HG03103 (cell line): ENCODE results near the gene RGS19.

ENCODE experiments used
- ATAC-seq: cut with Tn5 transposase; IDR thresholded peaks from one replicate; pipeline ENCODE4 v1.9.1; 2021; ENCODE audit warnings: low read depth; ENCODE audit not compliant: unreplicated experiment

The RGS19 gene

GRCh38 chr20:64037498-64038213, 41.7 kb downstream of the RGS19 start:
- ATAC-seq, result no peak

- ATAC-seq, result no peak
These were observed 42.2 kb downstream of the RGS19 start for GRCh38 chr20:64037199-64037497.

DNA sequence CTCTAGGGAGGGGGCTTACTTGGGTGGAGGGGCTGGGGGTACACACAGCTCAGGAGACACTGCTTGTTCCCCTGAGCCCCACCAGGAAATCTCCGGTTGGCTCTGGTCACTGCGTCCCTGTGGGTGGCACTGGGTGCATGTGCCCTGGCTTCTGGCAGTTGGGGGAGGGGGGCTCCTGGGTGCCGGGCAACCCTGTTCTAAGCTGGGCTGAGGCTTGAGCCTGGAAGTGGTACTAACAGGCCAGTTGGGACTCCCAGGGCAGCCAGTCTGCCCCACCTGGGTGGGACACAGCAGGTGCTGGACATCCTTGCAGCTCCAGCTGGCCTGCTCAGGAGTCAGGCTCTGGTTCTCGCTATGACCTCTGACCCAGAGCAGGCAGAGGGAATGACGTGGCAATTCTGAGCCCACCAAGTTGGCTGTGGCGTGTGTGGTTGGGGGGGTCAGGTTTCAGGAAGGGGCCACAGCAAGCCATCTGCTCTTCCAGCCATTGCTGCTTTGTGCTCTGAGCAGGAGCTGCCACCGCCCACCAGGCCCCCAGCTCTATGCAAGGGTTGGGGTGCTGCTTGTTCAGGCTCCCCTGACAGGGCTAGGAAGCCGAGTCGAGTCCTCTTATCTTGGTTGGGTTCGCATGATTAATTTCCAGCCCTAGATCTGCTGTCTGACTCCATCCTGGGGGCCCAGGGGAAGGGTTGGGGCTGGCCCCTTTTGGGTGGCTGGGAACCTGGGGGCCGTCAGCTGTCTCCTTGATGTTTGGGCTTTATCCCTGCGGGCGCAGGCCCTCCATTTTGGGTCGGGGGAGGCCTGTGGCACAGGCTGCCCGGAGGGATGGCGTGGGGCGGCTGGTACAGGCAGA, 42.7 kb downstream of the RGS19 start:
- no peak for ATAC-seq

DNA sequence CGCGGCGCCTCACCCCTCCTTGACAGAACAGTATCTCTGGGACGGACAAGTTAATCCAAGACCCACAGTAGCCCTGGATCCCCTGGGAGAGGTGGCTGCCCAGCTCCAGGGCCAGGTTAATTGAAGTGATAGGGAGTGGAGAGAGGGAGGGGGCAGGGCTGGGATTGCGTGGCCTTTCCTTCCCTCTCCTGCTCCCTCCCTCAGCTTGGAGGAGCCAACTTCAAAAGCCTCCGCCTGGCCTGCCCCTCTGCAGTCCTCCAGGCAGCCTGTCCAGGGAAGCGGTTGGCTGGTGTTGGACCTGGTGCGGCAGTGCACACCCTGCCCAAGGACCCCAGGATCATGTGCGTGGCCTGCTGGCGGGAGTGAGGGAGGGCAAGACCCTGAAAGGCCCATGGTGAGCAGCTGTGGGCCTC, 43.4 kb downstream of the RGS19 start, which contains the start of gene C20orf204:
C20orf204 (plus strand) TSS at position 250 of the 413 bp plus-strand sequence; CDS start at position 392, 142 bp downstream.
- no peak for ATAC-seq

GRCh38 chr20:64035066-64035932, 44.0 kb downstream of the RGS19 start:
- ATAC-seq, result no peak

- no peak for ATAC-seq
These were observed 45.3 kb downstream of the RGS19 start for GRCh38 chr20:64033981-64034493.

DNA sequence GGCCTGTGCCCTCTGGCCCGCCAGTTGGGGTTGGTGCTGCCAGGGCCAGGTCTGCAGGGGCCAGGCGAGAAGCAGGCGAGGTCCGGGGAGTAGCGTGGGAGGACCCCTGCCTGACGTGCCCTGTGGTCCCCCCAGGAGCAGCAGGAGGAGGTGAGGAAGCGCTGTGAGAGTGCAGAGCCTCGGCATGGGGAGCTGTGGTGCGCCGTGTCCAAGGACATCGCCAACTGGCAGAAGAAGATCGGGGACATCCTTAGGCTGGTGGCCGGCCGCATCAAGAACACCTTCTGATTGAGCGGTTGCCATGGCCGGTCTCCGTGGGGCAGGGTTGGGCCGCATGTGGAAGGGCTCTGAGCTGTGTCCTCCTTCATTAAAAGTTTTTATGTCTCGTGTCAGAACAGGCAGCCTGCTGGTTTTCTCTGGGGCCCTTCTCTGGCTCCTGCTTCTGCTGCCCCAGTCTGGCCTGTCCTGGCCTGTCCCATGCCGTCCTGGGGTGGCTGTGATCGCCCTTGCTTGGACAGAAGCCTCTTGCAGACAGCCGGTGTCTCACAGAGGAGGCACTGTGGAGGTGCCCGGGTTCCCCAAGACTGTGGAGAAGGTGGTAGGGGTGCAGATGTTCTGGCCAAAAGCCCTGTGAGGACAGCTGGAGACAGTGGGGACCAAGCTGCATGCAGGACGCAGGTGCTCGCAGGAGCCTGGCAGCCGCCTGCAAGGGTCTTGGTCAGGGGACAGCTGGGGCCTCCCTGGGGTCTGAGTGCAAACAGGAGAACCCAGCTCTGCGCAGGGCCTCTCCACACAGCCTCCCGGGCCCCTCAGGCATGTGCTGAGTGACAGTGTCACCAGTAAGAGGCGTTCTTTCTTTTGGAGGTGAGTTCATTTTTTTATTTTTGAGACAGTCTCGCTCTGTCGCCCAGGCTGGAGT, 46.4 kb downstream of the RGS19 start:
- ATAC-seq, result no peak

- ATAC-seq, result no peak
These were observed 47.5 kb downstream of the RGS19 start for GRCh38 chr20:64031822-64032314.

- no peak for ATAC-seq
These were observed 48.8 kb downstream of the RGS19 start for GRCh38 chr20:64030371-64031134.

DNA sequence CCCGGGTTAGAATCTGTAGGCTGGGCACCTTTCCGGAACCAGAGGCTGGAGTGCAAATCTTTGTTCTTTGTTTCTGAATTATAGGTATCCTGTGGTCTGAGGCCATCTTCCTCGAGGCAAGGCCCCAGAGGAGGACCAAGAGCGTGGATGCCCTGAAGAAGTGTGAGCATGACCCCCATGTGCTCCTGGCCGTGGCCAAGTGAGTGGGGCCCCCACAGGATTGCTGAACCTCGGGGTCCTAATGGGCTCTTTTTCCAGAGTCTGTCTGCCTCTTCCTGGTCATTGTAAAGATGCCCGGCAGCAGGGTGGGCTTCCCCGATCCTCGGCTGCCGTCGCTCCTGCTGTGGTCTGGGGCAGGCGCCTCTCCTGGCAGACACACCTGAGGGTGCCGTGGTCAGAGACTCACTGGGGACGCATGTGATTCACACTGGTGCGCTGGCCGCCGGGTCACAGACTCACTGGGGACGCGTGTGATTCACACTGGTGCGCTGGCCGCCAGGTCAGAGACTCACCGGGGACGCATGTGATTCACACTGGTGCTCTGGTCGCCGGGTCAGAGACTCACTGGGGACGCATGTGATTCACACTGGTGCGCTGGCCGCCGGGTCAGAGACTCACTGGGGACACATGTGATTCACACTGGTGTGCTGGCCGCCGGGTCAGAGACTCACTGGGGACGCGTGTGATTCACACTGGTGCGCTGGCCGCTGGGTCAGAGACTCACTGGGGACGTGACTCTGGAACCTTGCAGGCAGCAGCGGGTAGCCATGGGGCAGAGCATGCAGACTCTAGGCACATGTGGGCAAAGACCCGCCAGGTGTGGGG, 49.8 kb downstream of the RGS19 start:
- no peak for ATAC-seq

DNA sequence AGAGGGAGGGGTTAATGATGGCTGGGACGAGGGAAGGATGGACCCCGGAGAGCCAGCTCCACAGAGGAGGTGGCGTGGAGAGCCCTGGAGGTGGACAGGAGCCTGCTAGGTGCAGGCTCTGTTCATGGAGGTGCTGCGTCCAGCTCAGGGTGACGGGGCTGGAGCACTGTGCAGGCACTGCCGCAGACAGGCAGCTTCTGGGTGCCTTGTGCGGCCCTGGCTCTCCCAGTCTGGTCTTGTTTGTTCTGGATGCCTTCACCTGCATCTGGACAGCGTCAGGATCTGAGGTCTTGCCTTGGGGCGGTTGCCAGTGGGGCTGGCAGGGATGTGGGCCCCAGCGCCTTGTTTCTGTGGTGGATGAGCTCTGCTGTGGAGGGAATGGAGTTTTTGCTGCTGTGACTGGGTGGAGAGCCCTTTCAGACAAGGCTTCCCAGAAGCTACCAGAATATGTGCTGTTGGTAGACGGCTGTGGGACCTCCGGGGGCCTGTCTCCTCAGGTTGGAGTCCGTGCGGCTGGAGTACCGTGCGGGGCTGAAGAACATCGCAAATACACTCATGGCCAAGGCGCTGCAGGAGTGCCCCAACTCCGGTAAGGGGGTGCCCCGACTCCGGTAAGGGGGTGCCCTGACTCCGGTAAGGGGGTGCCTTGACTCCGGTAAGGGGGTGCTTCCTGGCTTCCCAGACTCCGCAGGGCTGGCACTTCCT, 51.2 kb downstream of the RGS19 start:
- ATAC-seq, result no peak

DNA sequence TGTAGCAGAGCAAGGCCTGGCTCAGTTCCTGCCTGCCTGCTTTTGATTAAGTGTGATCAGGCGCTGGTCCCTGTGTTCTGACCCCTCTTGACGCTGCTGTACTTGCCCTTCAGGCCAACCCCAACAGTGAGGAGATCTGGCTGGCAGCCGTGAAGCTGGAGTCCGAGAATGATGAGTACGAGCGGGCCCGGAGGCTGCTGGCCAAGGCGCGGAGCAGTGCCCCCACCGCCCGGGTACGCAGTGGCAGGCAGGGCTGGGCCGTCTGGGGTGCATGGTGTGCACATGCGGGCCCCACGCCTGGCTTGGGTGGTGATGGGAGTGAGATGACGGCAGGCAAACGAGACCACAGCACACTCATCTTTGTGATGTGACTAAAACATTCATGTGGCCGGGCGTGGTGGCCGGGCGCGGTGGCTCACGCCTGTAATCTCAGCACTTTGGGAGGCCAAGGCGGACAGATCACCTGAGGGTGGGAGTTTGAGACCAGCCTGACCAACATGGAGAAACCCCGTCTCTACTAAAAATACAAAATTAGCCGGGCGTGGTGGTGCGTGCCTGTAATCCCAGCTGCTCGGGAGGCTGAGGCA, 53.4 kb downstream of the RGS19 start:
- no peak for ATAC-seq

- ATAC-seq, result no peak
These were observed 54.1 kb downstream of the RGS19 start for GRCh38 chr20:64025101-64025825.

DNA sequence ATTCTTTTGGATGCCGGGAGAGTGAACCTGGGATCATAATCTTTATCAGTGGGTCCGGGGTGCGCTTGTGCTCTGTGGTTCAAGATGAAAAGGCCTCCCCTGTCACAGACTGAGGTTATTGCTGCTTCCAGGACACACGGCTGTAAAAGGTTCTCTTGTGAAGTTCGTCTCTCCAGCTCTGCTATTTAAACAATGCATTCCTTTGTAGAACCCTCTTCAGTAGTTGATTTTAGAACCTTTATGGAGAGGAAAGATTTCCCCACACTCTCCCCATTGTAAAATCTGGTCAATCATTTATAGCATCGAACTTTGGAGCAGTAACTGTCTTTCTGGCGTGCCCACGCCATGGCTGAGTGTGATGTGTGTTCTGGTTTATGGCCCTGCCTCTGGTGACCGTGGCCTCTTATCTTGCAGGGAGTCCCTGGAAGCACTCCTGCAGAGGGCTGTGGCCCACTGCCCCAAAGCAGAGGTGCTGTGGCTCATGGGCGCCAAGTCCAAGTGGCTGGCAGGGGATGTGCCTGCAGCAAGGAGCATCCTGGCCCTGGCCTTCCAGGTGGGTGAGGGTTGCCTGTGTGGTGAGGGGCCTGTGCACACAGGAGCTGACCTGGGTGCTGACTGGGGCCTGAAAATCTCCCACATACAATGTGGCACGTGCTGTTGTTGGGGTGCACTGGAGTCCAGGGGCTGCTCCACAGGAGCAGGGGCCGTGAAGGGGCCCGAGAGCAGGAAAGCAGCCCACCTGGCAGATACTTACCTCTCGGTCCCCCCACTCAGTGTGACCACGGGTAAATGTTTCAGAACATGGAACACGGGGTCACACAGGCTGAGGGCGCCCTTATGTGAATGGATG, 55.0 kb downstream of the RGS19 start:
- ATAC-seq, result no peak

DNA sequence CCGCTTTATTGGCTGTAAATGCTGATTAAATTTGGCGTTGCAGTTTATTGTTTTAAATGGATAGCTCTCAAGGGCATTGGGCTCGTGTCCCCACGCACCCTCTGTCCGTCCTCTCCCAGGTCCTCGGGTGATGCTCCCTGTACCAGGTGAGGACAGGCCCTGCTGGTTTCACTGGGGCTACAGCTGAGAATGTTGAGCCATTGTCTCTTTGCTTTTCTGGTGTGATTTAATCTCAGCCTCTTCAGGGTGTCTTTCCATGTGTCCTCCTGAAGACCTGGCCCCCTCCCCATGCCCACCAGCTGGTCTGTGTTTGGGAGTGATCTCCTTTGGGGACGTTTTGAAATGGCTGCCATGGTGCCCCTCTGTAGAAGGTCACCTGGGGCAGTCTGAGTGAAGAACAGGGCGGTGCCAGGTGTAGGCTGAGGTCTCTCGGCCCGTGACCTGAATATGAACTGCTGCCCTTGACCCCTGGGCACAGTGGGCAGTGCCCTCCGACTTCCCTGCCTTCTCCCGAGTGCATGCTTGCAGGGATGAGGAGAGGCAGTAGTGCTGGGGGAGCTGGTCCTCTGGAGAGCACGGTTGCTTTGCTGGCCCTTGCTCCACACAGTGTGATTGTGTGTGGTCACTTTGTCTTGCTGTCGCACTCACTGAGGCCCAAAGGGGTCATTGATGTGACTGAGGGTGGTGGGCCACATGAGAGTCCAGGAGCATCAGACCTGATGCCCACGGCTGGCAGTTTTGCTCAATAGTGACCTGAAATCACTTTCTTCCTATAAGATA, 55.8 kb downstream of the RGS19 start:
- no peak for ATAC-seq
